HG03575 (cell line): ENCODE results near the gene FRG2C.
"Not testable (repeated sequence)": the region's sequence is repeated elsewhere in the genome, so short reads cannot be mapped to it uniquely, and the experiment has no call there.

Experiments
- ATAC-seq: cut with Tn5 transposase; IDR thresholded peaks from one replicate; pipeline ENCODE4 v1.9.1; 2021; ENCODE audit not compliant: unreplicated experiment, insufficient number of reproducible peaks, low FRiP score; ENCODE audit errors: extremely low read depth

Gene FRG2C

GRCh38 chr3:75667757-75668701, 3.9 kb downstream of the FRG2C start:
- not testable (repeated sequence) for ATAC-seq

- not testable (repeated sequence) for ATAC-seq
Observed at GRCh38 chr3:75668759-75669347, 4.7 kb downstream of the FRG2C start.

GRCh38 chr3:75669348-75670297, 5.5 kb downstream of the FRG2C start:
- ATAC-seq: not testable (repeated sequence)

DNA sequence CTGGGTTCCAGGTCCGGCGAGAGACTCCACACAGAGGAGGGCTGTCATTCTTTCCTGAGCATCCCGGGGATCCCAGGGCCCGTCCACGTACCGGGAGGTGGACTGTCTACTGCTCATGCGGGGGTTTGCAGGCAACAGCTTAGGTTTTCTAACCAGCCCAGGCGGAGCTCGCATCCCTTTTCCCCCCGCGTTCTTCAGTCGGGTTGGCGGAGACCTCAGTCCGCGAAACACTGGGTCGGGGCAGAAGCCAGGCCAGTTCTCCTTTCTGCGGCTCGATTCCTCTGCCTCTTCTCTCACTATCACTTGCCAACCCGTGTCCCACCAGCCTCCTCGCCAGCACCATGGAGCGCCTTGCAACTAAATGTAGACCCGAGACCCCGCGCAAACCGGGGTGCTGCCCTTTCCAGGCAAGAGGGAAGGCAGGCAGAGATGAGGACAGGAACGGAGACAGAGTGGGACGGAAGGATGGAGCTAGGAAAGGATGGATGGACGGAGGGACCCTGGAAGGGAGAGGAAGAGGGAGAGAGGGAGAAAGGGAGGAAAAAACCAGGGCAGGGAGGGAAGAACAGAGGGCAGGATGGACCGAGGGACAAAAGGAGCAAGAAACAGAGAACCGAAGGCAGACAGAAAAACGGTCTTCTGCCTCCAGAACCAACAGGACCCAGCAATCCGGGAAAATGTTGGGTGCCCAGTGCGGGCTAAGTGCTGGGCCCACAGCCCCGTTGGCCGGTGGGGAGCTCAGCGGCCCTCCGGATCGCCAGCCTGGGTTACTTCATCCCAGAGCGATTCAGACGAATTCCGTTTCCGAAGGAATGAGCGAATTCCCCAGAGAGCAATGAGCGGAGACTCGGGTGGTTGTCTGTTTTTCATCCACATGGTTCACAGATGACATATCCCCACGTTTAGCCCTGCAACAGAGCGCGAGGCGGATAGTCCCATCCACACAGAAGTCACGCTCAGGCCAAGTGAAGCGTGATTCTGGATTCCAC, 6.5 kb downstream of the FRG2C start:
- ATAC-seq: not testable (repeated sequence)

DNA sequence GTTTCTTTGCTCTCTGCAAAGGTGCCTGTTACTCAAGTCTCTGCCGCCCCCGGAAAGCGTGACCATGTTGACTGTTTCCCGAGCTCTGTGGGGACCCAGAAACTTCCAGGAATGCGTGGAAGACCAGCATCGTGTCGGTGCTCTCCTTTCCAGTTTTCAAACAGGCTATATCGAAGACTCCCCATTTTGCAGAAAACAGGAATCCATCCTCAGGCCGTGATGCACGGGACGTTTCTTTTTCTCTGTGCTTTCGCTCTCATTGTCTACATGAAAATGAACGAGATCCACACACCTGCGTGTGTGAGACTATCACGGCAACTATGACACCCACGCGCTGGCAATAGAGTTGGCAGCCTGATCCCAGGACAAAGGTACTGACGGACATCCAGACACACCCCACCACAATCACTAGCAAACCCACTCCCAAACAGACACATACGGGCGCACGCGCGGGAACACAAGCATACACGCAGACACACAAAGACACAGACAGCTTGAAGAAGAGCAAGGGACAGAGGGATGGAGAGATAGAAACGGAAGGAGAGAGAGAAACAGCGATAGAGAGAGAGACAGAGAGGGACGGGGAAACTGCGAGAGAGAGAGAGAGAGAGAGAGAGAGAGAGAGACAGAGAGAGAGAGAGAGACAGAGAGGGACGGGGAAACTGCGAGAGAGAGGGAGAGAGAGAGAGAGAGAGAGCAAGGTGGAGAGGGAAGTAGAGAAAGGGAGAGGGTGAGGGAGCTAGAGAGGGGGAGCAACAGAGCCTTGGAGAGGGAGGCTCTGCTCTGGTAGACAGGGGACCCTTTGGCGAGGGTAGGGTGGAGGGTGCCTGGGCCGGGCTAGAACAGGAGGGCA, 7.4 kb downstream of the FRG2C start:
- not testable (repeated sequence) for ATAC-seq

DNA sequence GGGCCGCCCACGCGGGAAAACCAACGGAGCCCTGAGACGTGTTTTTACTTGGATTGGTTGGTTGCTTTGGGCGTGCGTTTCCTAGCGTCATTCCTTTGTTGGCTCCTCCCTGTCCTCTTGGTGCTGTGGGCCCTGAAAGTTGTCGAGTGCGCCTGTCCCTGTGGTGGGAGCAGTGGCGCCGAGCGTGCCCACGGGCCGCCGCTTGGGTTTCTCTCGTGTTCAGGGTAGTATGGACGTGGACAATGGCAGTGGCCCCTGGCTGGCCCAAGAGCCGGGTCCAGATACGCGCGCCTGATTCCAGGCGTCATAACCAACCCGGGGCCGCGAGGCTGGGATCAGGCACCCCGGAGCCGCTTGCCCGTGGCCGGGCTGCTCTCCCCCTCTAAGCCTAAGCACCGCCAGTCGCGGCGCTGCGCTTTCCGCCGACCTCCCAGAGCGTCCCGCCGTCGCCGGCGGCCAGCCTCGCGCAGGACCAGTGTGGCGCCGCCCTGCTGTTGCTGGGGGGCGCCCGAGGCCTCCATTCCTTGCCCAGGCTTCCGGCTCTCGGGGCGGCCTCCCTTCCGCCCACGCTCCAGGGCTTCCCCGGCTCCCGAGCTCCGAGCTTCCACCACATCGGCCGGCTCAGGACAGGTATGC, 8.1 kb downstream of the FRG2C start:
- ATAC-seq: not testable (repeated sequence)

DNA sequence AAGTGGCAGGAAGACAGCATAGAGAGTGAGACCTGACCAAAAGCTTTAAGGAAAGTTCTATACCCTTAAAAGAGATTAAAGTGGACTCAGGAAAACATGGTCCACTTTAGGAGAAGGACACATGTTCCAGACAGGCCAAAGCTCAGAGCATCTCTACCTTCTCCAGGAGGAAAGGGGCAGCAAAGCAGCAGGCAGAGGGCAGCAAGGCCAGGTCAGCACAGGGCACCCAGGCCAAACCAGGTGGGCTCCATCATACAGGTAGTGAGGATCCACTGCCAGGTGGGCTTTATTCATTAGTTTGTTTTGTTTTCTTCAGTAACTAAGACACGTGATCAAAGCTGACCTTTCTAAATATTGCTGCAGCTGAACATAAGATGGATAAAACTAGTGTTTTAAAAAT, 19.8 kb downstream of the FRG2C start:
- ATAC-seq: not testable (repeated sequence)

GRCh38 chr3:75687323-75687722, 23.2 kb downstream of the FRG2C start:
- no peak for ATAC-seq

DNA sequence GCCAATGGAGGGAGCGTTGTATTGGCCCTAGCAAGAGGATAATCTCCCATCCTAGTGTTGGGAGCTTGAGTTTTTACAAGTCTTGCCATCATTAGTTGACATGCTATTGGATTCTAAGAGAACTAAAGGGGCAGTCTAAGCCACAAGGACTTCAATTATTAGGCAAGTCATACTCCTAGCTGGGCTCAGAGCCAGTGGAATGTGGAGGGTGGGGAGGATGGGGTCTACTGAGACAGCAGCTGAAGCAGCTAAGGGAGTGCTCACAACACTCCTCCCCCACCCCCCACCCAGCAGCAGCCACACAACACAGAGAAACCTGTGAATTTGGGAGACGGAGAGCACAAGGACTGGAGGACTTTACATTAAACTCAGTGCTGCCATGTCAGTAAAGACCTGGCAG, 27.9 kb downstream of the FRG2C start:
- ATAC-seq: no peak
